Left hindlimb (tissue), 1 donor: ENCODE results near the gene TRAPPC2B.
"Not testable (repeated sequence)": the region's sequence is repeated elsewhere in the genome, so short reads cannot be mapped to it uniquely, and the experiment has no call there.

Experiments
- DNase-seq: peaks from one replicate; pipeline ENCODE4 v3.0.0-alpha.2; 2018

TRAPPC2B gene

GRCh38 chr19:57374647-57375046 lies 11.3 kb downstream of the TRAPPC2B start:
- not testable (repeated sequence) for DNase-seq

GRCh38 chr19:57376151-57376550 lies 12.8 kb downstream of the TRAPPC2B start:
- no peak for DNase-seq

GRCh38 chr19:57377498-57378146 lies 14.3 kb downstream of the TRAPPC2B start:
- no peak for DNase-seq

GRCh38 chr19:57380923-57381322 lies 17.6 kb downstream of the TRAPPC2B start:
- DNase-seq = no peak

GRCh38 chr19:57382806-57383488 lies 19.6 kb downstream of the TRAPPC2B start:
- DNase-seq = no peak

- no peak for DNase-seq
Observed at GRCh38 chr19:57389194-57389729, 25.9 kb downstream of the TRAPPC2B start.

GRCh38 chr19:57389730-57390598 lies 26.6 kb downstream of the TRAPPC2B start, which contains the start of gene ZNF548:
TSS of gene ZNF548 (plus strand) at chr19:57389854. CDS start at chr19:57390100, 246 bp downstream.
- DNase-seq = peak; percentile 99

- no peak for DNase-seq
Observed at GRCh38 chr19:57395710-57396109, 32.4 kb downstream of the TRAPPC2B start.

GRCh38 chr19:57398868-57399267 lies 35.5 kb downstream of the TRAPPC2B start:
- DNase-seq = no peak

GRCh38 chr19:57403737-57404563 lies 40.6 kb downstream of the TRAPPC2B start:
- DNase-seq = no peak

GRCh38 chr19:57406516-57407123 lies 43.3 kb downstream of the TRAPPC2B start:
- no peak for DNase-seq

GRCh38 chr19:57410877-57411671 lies 47.7 kb downstream of the TRAPPC2B start, which contains the start of gene ZNF17:
TSS of gene ZNF17 (plus strand) at chr19:57411161. CDS start at chr19:57413616, 2,455 bp downstream.
- DNase-seq = peak; percentile 94
